NK-92 treated with Interleukin-12 subunit alpha and Interleukin-12 subunit beta, amount 100 ng/mL, for 24 hours (cell line): ENCODE results near the gene NCOA6.

Source experiments
- DNase-seq: peaks from one replicate; lab custom pipeline; 2025; lab: John Stamatoyannopoulos, UW

Gene NCOA6

DNA sequence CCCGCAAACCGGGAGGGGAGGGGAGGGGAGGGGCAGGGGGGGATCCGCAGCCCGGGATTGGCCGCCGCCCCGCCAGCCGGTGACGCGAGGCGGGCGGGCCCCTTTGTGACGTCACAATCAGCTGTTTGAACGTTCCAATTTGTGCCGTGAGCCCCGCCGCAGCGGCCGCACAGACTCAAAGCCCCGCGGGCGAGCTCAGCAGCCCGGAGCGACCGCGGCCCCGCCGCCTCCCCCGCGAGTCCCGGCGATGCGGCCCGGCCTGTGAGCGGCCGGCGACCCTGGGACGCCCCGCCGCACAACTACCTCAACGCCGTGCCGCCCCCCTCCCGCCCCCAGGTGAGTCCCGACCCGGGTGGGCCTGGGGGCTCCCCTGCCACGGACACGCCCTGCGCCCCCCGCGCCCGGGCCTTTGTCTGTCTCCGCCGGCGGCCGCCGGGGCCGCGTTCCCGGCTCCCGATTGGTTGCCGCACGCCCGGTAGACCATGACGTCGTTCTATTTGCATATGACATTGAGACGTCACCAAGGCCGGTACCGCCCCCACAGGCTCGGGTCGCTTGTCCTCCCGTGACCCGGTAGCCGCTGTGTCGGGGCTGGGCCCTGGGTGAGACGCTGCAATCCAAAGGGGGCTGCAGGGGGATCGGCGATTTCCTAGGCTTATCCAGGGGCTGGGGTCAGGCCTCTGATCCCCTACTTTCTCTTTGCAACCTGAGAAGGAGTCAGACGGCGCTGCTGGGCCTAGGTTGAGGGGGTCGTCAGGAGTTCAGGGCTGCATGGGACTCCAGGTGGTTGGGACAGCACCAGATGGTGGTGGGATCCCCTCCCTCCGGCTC lies 121.1 kb downstream of the NCOA6 start, which contains the start of gene TP53INP2:
Gene TP53INP2 (plus strand): TSS at position 168 of the 831 bp plus-strand sequence. CDS start 4,396 bp downstream, outside the sequence.
- peak; percentile 83 for DNase-seq

DNA sequence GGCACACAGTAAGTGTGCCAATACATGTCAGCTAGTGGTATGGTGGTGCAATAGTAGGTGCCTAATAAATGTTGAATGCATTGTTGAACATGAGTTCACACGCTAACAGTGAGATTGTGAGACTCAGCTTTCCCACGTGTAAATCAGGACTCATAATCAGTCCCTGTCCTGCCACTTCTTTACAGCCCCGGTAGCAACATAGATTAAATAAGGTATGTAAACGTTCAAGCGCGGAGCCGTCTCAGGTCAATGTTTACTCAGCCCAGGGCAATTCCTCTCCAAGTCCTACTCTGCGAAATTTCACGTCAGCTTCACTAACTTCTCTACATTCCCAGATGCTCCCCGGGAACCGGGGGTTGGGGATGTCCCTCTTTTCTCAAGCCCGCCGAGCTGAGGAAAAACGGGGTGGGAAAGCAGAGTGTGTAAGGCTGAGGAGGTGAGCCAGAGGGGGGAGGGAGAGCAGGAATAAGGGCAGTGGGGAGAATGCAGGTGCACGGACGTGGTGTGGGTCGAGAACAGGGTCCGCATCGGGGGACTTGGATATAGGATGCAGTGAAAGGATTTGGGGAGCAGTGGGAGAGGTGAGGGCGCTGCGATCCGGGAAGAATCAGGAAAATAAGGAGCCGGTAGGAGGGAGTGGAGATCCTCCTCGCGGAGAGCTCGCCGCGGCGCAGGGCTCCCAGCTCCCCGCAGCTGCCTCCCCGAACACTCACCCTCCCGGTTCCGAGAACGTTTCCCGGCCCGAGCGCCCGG lies 121.9 kb downstream of the NCOA6 start:
- DNase-seq, result no peak

DNA sequence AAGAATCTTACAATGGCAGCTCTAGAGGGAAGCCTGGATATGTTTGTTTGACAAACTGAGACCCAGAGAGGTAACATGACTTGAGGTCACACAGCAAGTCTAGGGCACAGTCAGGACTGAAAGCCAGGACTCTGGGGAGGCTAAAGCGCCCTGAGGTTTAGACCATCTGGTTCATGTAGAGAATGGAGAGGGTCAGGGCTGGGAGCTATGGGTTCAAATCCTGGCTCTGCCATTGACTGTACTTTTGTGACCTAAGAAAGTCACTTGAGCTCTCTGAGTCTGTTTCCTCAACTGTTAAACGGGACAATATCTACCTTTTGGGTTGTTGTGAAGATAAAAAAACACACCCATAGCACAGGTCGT lies 122.4 kb downstream of the NCOA6 start:
- DNase-seq, result no peak

DNA sequence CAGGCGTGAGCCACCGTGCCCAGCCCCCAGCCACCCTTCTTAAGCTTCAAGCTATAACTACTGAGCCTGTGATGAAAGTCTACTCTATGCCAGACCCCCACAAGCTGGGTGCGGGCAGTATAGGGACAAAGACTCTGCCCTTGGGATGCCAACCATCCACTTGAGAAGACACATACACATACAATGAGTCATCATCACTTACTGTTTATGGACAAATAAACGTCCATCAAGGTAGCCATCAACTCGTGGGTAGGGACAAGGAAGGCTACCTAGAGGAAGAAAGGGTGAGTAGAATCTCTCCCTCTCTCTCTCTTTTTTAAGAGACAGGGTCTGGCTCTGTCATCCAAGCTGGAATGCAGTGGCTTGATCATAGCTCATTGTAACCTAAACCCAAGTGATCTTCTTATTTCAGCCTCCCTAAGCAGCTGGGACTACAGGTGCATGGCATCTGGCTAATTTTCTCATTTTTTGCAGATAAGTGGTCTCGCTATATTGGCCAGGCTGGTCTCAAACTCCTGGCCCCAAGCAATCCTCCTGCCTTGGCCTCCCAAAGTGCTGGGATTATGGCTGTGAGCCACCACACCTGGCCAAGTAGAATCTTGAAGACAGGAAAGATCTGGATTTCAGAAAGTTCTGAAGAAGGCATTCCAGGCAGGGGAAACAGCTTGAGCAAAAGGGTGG lies 123.9 kb downstream of the NCOA6 start:
- DNase-seq, result no peak

DNA sequence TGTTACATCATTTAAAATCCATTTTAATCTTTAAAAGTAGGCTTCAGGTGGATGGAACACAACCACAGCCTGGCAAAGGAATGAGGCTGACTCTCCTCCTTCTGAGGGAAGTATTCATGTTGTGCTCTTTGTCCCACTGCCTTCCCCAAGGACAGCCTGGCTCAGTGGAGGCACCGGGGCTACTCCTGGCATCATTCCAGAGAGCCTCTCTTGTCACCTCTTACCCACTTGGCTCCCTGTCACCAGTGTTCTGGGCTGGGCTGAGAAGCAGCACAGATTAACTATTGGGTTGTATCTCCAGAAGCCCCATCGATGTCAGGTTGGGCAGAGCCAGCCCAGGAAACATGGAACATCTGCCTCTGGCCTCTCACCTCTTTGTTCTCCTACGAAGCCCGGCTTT lies 132.0 kb downstream of the NCOA6 start:
- no peak for DNase-seq

DNA sequence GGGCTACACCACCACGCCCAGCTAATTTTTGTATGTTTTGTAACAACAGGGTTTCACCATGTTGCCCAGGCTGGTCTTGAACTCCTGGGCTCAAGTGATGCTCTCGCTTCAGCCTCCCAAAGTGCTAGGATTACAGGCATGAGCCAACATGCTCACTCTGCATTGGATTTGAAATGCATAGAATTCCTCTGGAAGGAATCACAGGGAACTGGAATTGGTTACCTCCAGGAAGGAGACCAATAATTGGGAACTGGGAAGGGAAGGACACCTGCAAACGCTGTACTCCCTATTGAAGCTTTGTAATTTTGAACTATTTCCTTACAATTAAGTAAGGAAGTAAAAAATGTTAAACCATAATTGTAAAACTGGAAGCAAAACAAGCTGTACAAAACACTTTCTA lies 133.6 kb downstream of the NCOA6 start:
- no peak for DNase-seq

DNA sequence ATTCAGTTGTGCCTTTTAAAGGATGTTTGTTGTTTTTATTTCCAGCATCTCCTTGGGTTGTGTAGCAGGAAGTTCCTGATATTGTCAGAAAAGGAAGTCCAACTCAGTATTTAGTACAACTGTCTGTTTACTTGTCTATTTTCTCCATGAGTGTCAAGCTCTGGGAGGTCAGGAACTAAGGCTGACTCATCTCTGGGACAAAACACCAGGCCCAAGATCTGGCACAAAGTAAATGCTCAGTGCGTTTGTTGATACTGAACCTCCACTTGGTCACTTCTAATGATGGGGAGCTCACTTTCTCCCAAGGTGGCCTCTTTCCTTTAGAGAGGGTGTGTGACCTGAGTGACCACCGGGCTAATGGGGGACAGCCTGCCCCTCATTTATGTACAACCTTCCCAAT lies 136.0 kb downstream of the NCOA6 start:
- DNase-seq, result no peak

DNA sequence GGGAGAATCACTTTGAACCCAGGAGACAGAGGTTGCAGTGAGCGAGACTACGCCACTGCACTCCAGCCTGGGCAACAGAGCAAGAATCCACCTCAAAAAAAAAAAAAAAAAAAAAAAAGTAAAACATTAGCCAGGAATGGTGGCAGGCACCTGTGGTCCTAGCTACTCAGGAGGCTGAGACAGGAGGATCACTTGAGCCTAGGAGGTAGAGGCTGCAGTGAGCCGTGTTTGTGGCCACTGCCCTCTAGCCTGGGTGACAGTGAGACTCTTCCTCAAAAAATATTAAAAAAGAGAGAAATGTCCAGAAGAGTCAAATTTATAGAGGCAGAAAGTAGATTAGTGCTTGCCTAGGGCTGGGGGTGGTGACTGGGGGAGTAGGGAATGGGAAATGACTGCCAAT lies 141.8 kb downstream of the NCOA6 start:
- no peak for DNase-seq

DNA sequence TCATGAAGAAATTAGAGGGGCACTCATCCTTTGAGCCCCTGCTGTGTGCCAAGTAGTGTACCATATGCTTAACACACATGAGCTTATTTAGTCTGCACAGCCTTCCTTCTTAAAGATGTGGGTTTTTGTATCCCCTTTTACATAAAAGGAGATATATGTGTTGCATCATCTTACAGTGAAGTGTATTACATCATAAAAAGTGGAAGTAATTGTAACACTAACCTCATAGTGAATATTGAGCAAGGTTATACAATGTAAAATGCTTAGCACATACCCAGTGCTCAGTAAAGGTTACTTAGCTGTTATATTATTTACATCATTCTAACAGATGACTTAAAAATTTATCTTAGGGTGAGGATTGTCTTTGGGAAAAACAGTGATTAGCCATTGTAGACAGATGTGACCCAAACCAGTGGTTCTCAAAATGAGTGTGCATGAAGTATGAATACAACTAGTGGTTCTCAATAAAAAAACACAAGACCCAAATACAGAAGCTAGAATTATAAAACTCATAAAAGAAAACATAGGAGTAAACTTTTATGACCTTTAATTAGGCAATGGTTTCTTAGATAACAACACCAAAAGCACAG lies 144.8 kb downstream of the NCOA6 start:
- DNase-seq, result no peak

DNA sequence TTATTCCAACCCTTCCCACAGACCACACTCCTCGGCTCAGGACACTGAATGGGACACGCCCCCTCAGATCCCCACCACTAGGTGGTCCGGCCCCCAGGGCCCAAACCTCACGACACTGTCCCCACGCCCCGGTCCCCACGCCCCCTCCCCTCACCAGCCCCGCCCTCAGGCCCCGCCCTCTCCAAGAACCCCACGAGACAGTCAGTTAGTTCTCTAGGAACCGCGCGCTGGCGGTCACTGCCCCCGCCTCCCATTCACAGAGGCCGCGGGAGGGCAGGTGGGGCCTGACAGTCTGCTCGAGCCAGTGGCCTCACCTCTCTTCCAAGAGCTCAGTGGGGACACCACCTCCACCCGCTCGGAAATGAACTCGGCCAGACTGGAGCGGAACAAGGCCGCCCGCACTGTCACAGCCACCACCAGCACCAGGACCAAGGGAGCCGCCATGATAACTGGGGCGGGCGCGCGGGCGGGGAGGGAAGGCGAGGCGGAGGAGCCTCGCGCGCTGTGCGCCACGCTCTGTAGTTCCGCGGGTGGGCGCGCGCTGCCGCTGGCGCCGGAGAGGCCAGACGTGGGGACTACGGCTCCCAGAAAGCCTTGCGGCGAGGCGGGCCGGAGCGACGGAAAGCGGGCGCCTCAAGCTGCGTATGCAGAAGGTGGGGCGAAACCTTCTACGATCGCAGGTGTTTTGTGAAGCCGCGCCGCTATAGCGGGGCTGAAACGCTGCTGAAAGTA lies 148.6 kb downstream of the NCOA6 start, which contains the start of gene PIGU:
Gene PIGU (minus strand): TSS at position 451 of the 732 bp plus-strand sequence. CDS start 7 bp downstream, at position 444.
- DNase-seq, result peak; percentile 95

DNA sequence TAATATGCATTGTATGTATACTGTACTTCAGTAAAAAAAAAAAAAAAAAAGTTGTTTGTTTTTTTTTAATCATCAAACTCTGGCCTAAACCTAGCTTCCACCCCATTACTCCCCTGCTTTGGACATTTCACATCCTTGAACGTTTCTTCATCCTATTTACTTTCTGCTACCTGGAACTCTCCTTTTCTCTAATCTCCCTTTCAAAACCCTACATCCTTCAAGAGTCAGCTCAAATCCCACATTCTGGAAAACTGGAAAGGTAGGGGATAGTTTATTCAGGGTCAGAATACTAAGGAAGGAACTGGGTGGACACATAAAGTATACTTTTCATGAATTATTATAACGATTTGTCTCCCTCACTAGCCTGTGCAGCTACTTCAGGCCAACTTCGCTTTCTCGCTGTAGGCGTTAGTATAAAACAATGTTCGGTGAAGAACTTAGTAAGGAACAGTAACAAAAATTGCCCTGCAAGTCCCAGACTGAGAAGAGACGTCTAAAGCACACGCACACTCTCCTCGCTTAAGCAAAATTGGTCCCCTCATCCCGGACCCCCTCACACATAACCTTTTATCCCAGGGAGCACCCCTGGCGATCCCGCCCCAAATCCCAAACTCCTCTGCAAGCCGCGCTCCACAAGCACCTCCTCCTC lies 149.3 kb downstream of the NCOA6 start:
- DNase-seq, result no peak

DNA sequence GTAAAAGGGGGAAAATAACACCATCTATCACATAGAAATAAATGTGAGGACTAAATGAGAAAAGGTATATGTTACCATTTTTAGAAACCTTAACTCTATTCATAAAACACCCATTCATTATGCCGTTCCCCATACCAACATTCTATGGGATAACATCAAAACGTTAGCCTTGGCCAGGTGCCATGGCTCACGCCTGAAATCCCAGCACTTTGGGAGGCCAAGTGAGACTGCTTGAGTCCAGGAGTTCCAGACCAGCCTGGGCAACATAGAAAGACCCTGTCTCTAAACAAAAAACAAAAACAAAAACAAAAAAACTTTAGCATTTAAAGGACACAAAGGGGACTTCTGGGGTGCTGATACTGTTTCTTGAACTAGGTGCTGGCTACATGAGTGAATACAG lies 149.9 kb downstream of the NCOA6 start:
- DNase-seq, result no peak

DNA sequence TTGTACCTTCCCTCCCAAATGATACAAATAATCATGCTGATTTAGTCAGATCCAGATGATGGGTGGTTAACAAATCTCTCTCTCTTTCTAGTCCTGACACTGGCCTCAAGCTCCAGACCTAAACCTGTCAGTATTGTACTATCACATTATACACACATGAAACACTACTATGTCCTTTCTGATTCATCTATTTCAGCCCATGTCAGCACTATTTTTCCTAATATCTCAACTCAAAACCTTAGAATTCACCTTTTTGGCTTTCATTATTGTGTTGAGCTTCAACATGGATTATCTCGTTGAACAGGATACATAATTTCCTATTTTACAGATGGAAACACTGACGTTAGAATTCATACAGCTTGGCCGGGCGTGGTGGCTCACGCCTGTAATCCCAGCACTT lies 152.0 kb downstream of the NCOA6 start:
- no peak for DNase-seq

DNA sequence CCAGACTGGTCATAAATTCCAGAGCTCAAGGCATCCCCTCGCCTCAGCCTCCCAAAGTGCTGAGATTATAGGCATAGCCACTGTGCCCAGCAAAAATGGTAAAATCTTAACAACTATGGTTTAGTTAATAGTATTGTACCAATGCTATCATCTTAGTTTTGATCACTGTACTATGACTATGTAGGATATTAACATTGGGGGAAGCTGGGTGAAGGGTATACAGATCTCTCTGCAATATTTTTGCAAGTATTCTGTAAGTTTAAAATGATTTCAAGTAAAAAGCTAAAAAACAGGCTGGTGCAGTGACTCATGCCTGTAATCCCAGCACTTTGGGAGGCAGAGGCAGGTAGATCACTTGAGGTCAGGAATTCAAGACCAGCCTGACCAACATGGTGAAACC lies 156.4 kb downstream of the NCOA6 start:
- no peak for DNase-seq
